ENCODE measurements around the gene PYGM.

GRCh38 chr11:64794526-64794925, 34.8 kb upstream of the PYGM start:
- TF ChIP-seq CTCF (IDR thresholded peaks at IDR 0.05) (no peak), POLR2A (IDR thresholded peaks at IDR 0.05) (no peak)

Measured in testis (tissue), 2 donors.